Fibroblast of lung (primary cell): ENCODE measurements around the gene PPWD1.
"Not testable (repeated sequence)": the region's sequence is repeated elsewhere in the genome, so short reads cannot be mapped to it uniquely, and the experiment has no call there.

Source experiments
- EZH2 ChIP-seq: IDR thresholded peaks from 2 replicates; pipeline ENCODE4 v1.5.1; 2012; ENCODE audit warnings: low read length, control low read depth, mild to moderate bottlenecking; ENCODE audit errors: missing control alignments
- TF ChIP-seq, protein P1 (sequence below), 2 donors: IDR thresholded peaks in 1 of 2; conservative IDR thresholded peaks in 1 of 2; 1 replicate in 1 of 2; 2 replicates in 1 of 2; pipeline ENCODE4 v1.5.1; 2011 to 2012; ENCODE audit warnings: low read length in 2 of 2, control low read depth in 1 of 2, inconsistent platforms in 1 of 2, low read depth in 1 of 2, mild to moderate bottlenecking in 1 of 2

DNA sequence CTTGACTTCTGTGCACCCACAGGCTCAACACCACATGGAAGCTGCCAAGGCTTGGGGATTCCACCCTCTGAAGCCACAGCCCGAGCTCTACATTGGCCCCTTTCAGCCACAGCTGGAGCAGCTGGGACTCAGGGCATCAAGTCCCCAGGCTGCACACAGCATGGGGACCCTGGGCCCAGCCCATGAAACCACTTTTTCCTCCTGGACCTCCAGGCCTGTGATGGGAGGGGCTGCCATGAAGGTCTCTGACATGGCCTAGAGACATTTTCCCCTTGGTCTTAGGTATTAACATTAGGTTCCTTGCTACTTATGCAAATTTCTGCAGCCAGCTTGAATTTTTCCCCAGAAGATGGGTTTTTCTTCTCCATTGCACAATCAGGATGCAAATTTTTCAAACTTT, 38.7 kb downstream of the PPWD1 start:
- TF ChIP-seq, protein P1, sequence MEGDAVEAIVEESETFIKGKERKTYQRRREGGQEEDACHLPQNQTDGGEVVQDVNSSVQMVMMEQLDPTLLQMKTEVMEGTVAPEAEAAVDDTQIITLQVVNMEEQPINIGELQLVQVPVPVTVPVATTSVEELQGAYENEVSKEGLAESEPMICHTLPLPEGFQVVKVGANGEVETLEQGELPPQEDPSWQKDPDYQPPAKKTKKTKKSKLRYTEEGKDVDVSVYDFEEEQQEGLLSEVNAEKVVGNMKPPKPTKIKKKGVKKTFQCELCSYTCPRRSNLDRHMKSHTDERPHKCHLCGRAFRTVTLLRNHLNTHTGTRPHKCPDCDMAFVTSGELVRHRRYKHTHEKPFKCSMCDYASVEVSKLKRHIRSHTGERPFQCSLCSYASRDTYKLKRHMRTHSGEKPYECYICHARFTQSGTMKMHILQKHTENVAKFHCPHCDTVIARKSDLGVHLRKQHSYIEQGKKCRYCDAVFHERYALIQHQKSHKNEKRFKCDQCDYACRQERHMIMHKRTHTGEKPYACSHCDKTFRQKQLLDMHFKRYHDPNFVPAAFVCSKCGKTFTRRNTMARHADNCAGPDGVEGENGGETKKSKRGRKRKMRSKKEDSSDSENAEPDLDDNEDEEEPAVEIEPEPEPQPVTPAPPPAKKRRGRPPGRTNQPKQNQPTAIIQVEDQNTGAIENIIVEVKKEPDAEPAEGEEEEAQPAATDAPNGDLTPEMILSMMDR (conservative IDR thresholded peaks at IDR 0.05 in 1 of 2, IDR thresholded peaks at IDR 0.05 in 1 of 2; ENCODE audit: low read depth in 1 of 2, low read length in 2 of 2), result not testable (repeated sequence)
- not testable (repeated sequence) for TF ChIP-seq EZH2
